Measurements from ENCODE around the gene TRIP11. TPM values are rescaled to one million over a fixed set of nuclear protein-coding genes. Genes with fewer than 3 reads are reported as not detected.

The TRIP11 gene
- total and polyA plus RNA-seq, 2 of the 13 experiments (the other 11 are each of a cell fraction or from before 2014, with no cell fraction given), result 10.9 to 32.8 TPM

- TF ChIP-seq, protein P1, sequence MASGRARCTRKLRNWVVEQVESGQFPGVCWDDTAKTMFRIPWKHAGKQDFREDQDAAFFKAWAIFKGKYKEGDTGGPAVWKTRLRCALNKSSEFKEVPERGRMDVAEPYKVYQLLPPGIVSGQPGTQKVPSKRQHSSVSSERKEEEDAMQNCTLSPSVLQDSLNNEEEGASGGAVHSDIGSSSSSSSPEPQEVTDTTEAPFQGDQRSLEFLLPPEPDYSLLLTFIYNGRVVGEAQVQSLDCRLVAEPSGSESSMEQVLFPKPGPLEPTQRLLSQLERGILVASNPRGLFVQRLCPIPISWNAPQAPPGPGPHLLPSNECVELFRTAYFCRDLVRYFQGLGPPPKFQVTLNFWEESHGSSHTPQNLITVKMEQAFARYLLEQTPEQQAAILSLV (CRISPR knock-in tag; IDR thresholded peaks at IDR 0.05; ENCODE audit: borderline replicate concordance), result no peak
- TF ChIP-seq ZNF256 (CRISPR knock-in tag; conservative IDR thresholded peaks at IDR 0.05) (no peak), ZNF784 (CRISPR knock-in tag; IDR thresholded peaks at IDR 0.05; ENCODE audit: borderline replicate concordance) (no peak), ZNF207 (IDR thresholded peaks at IDR 0.05; ENCODE audit: borderline replicate concordance) (no peak), PREB (CRISPR knock-in tag; IDR thresholded peaks at IDR 0.05) (no peak; the same call in 1 of the 2 replicates), GLI4 (CRISPR knock-in tag; IDR thresholded peaks at IDR 0.05; ENCODE audit: borderline replicate concordance) (no peak), ZNF557 (CRISPR knock-in tag; IDR thresholded peaks at IDR 0.05) (0 out of 2 replicates have a peak, but pooled peaks have one; percentile 23), ZNF281 (CRISPR knock-in tag; IDR thresholded peaks at IDR 0.05; ENCODE audit: borderline replicate concordance) (no peak), KMT2A (CRISPR knock-in tag; IDR thresholded peaks at IDR 0.05) (peak; percentile 96), NAIF1 (CRISPR knock-in tag; IDR thresholded peaks at IDR 0.05; ENCODE audit: borderline replicate concordance) (peak; percentile 83), ZFP37 (CRISPR knock-in tag; IDR thresholded peaks at IDR 0.05; ENCODE audit: borderline replicate concordance) (no peak), KAT7 (CRISPR knock-in tag; IDR thresholded peaks at IDR 0.05; ENCODE audit: borderline replicate concordance) (no peak), ARNT2 (CRISPR knock-in tag; IDR thresholded peaks at IDR 0.05; ENCODE audit: low read depth) (no peak; the same call in 1 of the 2 replicates), ELF4 (CRISPR knock-in tag; IDR thresholded peaks at IDR 0.05; ENCODE audit: borderline replicate concordance) (0 out of 2 replicates have a peak, but pooled peaks have one; percentile 53), KAT8 (CRISPR knock-in tag; IDR thresholded peaks at IDR 0.05) (peak; percentile 95), HHEX (CRISPR knock-in tag; IDR thresholded peaks at IDR 0.05) (no peak), THYN1 (CRISPR knock-in tag; IDR thresholded peaks at IDR 0.05; ENCODE audit: borderline replicate concordance, low read depth) (no peak)
- TF ChIP-seq, protein P2, sequence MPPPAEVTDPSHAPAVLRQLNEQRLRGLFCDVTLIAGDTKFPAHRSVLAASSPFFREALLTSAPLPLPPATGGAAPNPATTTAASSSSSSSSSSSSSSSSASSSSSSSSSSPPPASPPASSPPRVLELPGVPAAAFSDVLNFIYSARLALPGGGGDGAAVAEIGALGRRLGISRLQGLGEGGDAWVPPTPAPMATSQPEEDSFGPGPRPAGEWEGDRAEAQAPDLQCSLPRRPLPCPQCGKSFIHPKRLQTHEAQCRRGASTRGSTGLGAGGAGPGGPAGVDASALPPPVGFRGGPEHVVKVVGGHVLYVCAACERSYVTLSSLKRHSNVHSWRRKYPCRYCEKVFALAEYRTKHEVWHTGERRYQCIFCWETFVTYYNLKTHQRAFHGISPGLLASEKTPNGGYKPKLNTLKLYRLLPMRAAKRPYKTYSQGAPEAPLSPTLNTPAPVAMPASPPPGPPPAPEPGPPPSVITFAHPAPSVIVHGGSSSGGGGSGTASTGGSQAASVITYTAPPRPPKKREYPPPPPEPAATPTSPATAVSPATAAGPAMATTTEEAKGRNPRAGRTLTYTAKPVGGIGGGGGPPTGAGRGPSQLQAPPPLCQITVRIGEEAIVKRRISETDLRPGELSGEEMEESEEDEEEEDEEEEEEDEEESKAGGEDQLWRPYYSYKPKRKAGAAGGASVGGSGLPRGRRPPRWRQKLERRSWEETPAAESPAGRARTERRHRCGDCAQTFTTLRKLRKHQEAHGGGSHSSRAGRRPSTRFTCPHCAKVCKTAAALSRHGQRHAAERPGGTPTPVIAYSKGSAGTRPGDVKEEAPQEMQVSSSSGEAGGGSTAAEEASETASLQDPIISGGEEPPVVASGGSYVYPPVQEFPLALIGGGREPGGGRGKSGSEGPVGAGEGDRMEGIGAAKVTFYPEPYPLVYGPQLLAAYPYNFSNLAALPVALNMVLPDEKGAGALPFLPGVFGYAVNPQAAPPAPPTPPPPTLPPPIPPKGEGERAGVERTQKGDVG (CRISPR knock-in tag; IDR thresholded peaks at IDR 0.05; ENCODE audit: borderline replicate concordance), result peak; percentile 92; the same call in 1 of the 2 replicates
- TF ChIP-seq, protein P3, sequence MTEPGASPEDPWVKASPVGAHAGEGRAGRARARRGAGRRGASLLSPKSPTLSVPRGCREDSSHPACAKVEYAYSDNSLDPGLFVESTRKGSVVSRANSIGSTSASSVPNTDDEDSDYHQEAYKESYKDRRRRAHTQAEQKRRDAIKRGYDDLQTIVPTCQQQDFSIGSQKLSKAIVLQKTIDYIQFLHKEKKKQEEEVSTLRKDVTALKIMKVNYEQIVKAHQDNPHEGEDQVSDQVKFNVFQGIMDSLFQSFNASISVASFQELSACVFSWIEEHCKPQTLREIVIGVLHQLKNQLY (CRISPR knock-in tag; IDR thresholded peaks at IDR 0.05), result no peak
Observed at GRCh38 chr14:92039719-92040430, at the start of gene TRIP11 (continued).

Measured in HepG2 (cell line).